Osteocyte (in vitro differentiated cells): ENCODE results near the gene AMBP. TPM values are rescaled to one million over a fixed set of nuclear protein-coding genes. Genes with fewer than 3 reads are reported as not detected.

Experiments used
- DNase-seq: peaks from one replicate; pipeline ENCODE4 v3.0.0; 2021; ENCODE audit warnings: mixed read lengths; ENCODE audit not compliant: unreplicated experiment; ENCODE audit errors: extremely low spot score
- H3K27ac Mint-ChIP-seq: one replicate; pipeline ENCODE4 v1.8.0; 2021; ENCODE audit warnings: mild to moderate bottlenecking, mixed read lengths; ENCODE audit not compliant: unreplicated experiment
- H3K27me3 Mint-ChIP-seq: one replicate; pipeline ENCODE4 v1.8.0; 2021; ENCODE audit warnings: mixed read lengths; ENCODE audit not compliant: unreplicated experiment
- H3K36me3 Mint-ChIP-seq: one replicate; pipeline ENCODE4 v1.8.0; 2021; ENCODE audit warnings: mixed read lengths; ENCODE audit not compliant: unreplicated experiment
- H3K4me1 Mint-ChIP-seq: one replicate; pipeline ENCODE4 v1.8.0; 2021; ENCODE audit warnings: mixed read lengths; ENCODE audit not compliant: unreplicated experiment
- H3K4me3 Mint-ChIP-seq: one replicate; pipeline ENCODE4 v1.8.0; 2021; ENCODE audit warnings: mild to moderate bottlenecking, moderate library complexity, mixed read lengths; ENCODE audit not compliant: unreplicated experiment
- H3K9me3 Mint-ChIP-seq: one replicate; pipeline ENCODE4 v1.8.0; 2021; ENCODE audit warnings: mixed read lengths; ENCODE audit not compliant: unreplicated experiment
- CTCF ChIP-seq: fragments of 200-600 bp; sonication (generic); IDR thresholded peaks from 2 replicates; pipeline ENCODE4 v1.5.0; 2021; ENCODE audit warnings: antibody characterized with exemption, mild to moderate bottlenecking, moderate library complexity
- total RNA-seq: library from RNA; stranded (reverse); gene quantifications from 2 replicates; pipeline ENCODE4 v1.2.1, GENCODE V29; 2021

Gene AMBP
- total RNA-seq, 1 donor from 2014 or later, result not detected

GRCh38 chr9:114035845-114036801, 42.0 kb downstream of the AMBP start:
- peak; percentile 67 for DNase-seq
- peaks cover 44% of the 10 kb centered on the region for H3K36me3 Mint-ChIP-seq
- no peak overlapping the region for H3K4me3 Mint-ChIP-seq
- peaks cover 9% of the 10 kb centered on the region for H3K4me1 Mint-ChIP-seq
- H3K27ac Mint-ChIP-seq, result peak overlapping the region; percentile 16
- H3K9me3 Mint-ChIP-seq, result no peaks in the 10 kb centered on the region
- TF ChIP-seq CTCF, result no peak
- no peaks in the 10 kb centered on the region for H3K27me3 Mint-ChIP-seq

- Mint-ChIP-seq H3K36me3 (peaks cover 46% of the 10 kb centered on the region), H3K4me3 (no peak overlapping the region), H3K9me3 (no peaks in the 10 kb centered on the region), H3K27ac (peak overlapping the region; percentile 16), H3K4me1 (peaks cover 9% of the 10 kb centered on the region), H3K27me3 (no peaks in the 10 kb centered on the region)
- DNase-seq, result peak; percentile 76
- no peak for TF ChIP-seq CTCF
Measured at GRCh38 chr9:114035221-114035844, 42.8 kb downstream of the AMBP start.

- no peak for TF ChIP-seq CTCF
- Mint-ChIP-seq H3K4me1 (peaks cover 9% of the 10 kb centered on the region), H3K9me3 (no peaks in the 10 kb centered on the region), H3K4me3 (no peak overlapping the region), H3K36me3 (peaks cover 48% of the 10 kb centered on the region), H3K27me3 (no peaks in the 10 kb centered on the region), H3K27ac (no peak overlapping the region)
- peak; percentile 71 for DNase-seq
Measured at GRCh38 chr9:114034661-114035062, 43.4 kb downstream of the AMBP start.

GRCh38 chr9:114034196-114034595, 43.9 kb downstream of the AMBP start:
- peaks cover 49% of the 10 kb centered on the region for H3K36me3 Mint-ChIP-seq
- no peaks in the 10 kb centered on the region for H3K9me3 Mint-ChIP-seq
- H3K4me1 Mint-ChIP-seq, result peaks cover 9% of the 10 kb centered on the region
- no peak overlapping the region for H3K27ac Mint-ChIP-seq
- no peaks in the 10 kb centered on the region for H3K27me3 Mint-ChIP-seq
- no peak for TF ChIP-seq CTCF
- DNase-seq, result peak; percentile 75
- no peak overlapping the region for H3K4me3 Mint-ChIP-seq
